ENCODE results near the gene RP2. TPM values are rescaled to one million over a fixed set of nuclear protein-coding genes. Genes with fewer than 3 reads are reported as not detected.

The RP2 gene
- total and polyA plus RNA-seq, 2 experiments from 2014 or later = 13.5 to 23.5 TPM

- Histone ChIP-seq H3K36me3 (ENCODE audit: low read depth) (no peaks in the 10 kb centered on the region), H3F3A (ENCODE audit: insufficient read depth) (no peaks in the 10 kb centered on the region), H3K27ac (no peak overlapping the region), H3K4me3 (no peak overlapping the region), H4K20me1 (ENCODE audit: insufficient read depth) (no peaks in the 10 kb centered on the region), H3K9me3 (ENCODE audit: low read depth) (no peaks in the 10 kb centered on the region), H2AFZ (no peak overlapping the region), H3K27me3 (replicated peaks; ENCODE audit: insufficient read depth) (no peaks in the 10 kb centered on the region), H3K4me2 (ENCODE audit: unreplicated experiment) (no peak overlapping the region), H3K9me2 (ENCODE audit: insufficient read depth) (no peaks in the 10 kb centered on the region), H3K79me2 (ENCODE audit: insufficient read depth) (no peaks in the 10 kb centered on the region; the same call in none of the 2 replicates), H3K4me1 (ENCODE audit: insufficient read depth) (peaks cover 12% of the 10 kb centered on the region), H3K9ac (no peak overlapping the region)
- DNase-seq = no peak
- no peak for TF ChIP-seq EZH2 (IDR thresholded peaks at IDR 0.05; ENCODE audit: insufficient read depth, poor library complexity, severe bottlenecking)
- TF ChIP-seq EZH2phosphoT487 (IDR thresholded peaks at IDR 0.05; ENCODE audit: insufficient read depth, low read depth) = no peak
- in situ Hi-C loops (cut with MboI) = no loop called here
Observed at GRCh38 chrX:46876901-46877300, 40.1 kb downstream of the RP2 start.

- Histone ChIP-seq H3F3A (ENCODE audit: insufficient read depth) (no peaks in the 10 kb centered on the region), H3K9me2 (ENCODE audit: insufficient read depth) (no peaks in the 10 kb centered on the region), H2AFZ (no peak overlapping the region), H3K9me3 (ENCODE audit: low read depth) (no peaks in the 10 kb centered on the region), H3K4me3 (no peak overlapping the region), H4K20me1 (ENCODE audit: insufficient read depth) (no peaks in the 10 kb centered on the region), H3K9ac (no peak overlapping the region), H3K4me1 (ENCODE audit: insufficient read depth) (no peaks in the 10 kb centered on the region), H3K4me2 (ENCODE audit: unreplicated experiment) (no peak overlapping the region), H3K27me3 (replicated peaks; ENCODE audit: insufficient read depth) (no peaks in the 10 kb centered on the region), H3K79me2 (ENCODE audit: insufficient read depth) (no peaks in the 10 kb centered on the region), H3K36me3 (ENCODE audit: low read depth) (no peaks in the 10 kb centered on the region), H3K27ac (no peak overlapping the region)
- in situ Hi-C loops (cut with MboI) = no loop called here
- no peak for DNase-seq
- WGBS, 2 experiments (ENCODE audit: low coverage in 1 of 2, low lambda C conversion rate in 2 of 2, missing lambda C conversion rate in 2 of 2) = 100% methylated on average over 1 of the region's 1 CpG
- no peak for TF ChIP-seq EZH2 (IDR thresholded peaks at IDR 0.05; ENCODE audit: insufficient read depth, poor library complexity, severe bottlenecking)
- TF ChIP-seq EZH2phosphoT487 (IDR thresholded peaks at IDR 0.05; ENCODE audit: insufficient read depth, low read depth) = no peak
Observed at GRCh38 chrX:46882266-46882665, 45.4 kb downstream of the RP2 start.

GRCh38 chrX:46884799-46885198 is 48.0 kb downstream of the RP2 start:
- H3K27ac ChIP-seq = no peak overlapping the region
- no peaks in the 10 kb centered on the region for H3K9me3 ChIP-seq (ENCODE audit: low read depth)
- H3K27me3 ChIP-seq (replicated peaks; ENCODE audit: insufficient read depth) = no peaks in the 10 kb centered on the region
- no peaks in the 10 kb centered on the region for H3K9me2 ChIP-seq (ENCODE audit: insufficient read depth)
- H3K4me1 ChIP-seq (ENCODE audit: insufficient read depth) = no peaks in the 10 kb centered on the region
- no peak overlapping the region for H3K4me3 ChIP-seq
- no peaks in the 10 kb centered on the region for H4K20me1 ChIP-seq (ENCODE audit: insufficient read depth)
- H3K79me2 ChIP-seq (ENCODE audit: insufficient read depth) = no peaks in the 10 kb centered on the region
- in situ Hi-C loops (cut with MboI) = no loop called here
- no peak overlapping the region for H3K4me2 ChIP-seq (ENCODE audit: unreplicated experiment)
- no peak overlapping the region for H3K9ac ChIP-seq
- TF ChIP-seq EZH2phosphoT487 (IDR thresholded peaks at IDR 0.05; ENCODE audit: insufficient read depth, low read depth) (no peak), EZH2 (IDR thresholded peaks at IDR 0.05; ENCODE audit: insufficient read depth, poor library complexity, severe bottlenecking) (no peak)
- no peaks in the 10 kb centered on the region for H3K36me3 ChIP-seq (ENCODE audit: low read depth)
- DNase-seq = no peak
- H2AFZ ChIP-seq = no peak overlapping the region
- no peaks in the 10 kb centered on the region for H3F3A ChIP-seq (ENCODE audit: insufficient read depth)
- 93 to 97% methylated on average over 3 of the region's 3 CpGs for WGBS, 2 experiments (ENCODE audit: low coverage in 1 of 2, low lambda C conversion rate in 2 of 2, missing lambda C conversion rate in 2 of 2)

GRCh38 chrX:46898207-46898606 is 61.4 kb downstream of the RP2 start:
- in situ Hi-C loops (cut with MboI) = no loop called here
- Histone ChIP-seq H3K4me3 (no peak overlapping the region), H3K4me1 (ENCODE audit: insufficient read depth) (no peaks in the 10 kb centered on the region), H3K9me3 (ENCODE audit: low read depth) (no peaks in the 10 kb centered on the region), H4K20me1 (ENCODE audit: insufficient read depth) (no peaks in the 10 kb centered on the region), H3K4me2 (ENCODE audit: unreplicated experiment) (no peak overlapping the region), H3K9ac (no peak overlapping the region), H3F3A (ENCODE audit: insufficient read depth) (no peaks in the 10 kb centered on the region), H3K27me3 (replicated peaks; ENCODE audit: insufficient read depth) (no peaks in the 10 kb centered on the region), H2AFZ (no peak overlapping the region), H3K79me2 (ENCODE audit: insufficient read depth) (no peaks in the 10 kb centered on the region), H3K27ac (no peak overlapping the region), H3K36me3 (ENCODE audit: low read depth) (no peaks in the 10 kb centered on the region), H3K9me2 (ENCODE audit: insufficient read depth) (no peaks in the 10 kb centered on the region)
- no peak for DNase-seq
- TF ChIP-seq EZH2 (IDR thresholded peaks at IDR 0.05; ENCODE audit: insufficient read depth, poor library complexity, severe bottlenecking) = no peak
- no peak for TF ChIP-seq EZH2phosphoT487 (IDR thresholded peaks at IDR 0.05; ENCODE audit: insufficient read depth, low read depth)

Measured in GM23248 (cell line).